ENCODE results near the gene SHKBP1.
A peak's percentile ranks its signal among the peaks of the same experiment; 100 is the strongest.
"Not testable (repeated sequence)": the region's sequence is repeated elsewhere in the genome, so short reads cannot be mapped to it uniquely, and the experiment has no call there.

The SHKBP1 gene

GRCh38 chr19:40589591-40590429 is 13.1 kb downstream of the SHKBP1 start:
- DNase-seq: no peak
- H4K8ac ChIP-seq (ENCODE audit: low read length): no peak overlapping the region
- H3K27ac ChIP-seq (ENCODE audit: low read length, poor library complexity, severe bottlenecking): no peak overlapping the region
- peaks cover 30 to 47% of the 10 kb centered on the region in 2 experiments for H3K36me3 ChIP-seq (ENCODE audit: control insufficient read depth in 1 of 2, insufficient read depth in 2 of 2, low read depth in 1 of 2, low read length in 2 of 2)
- H3K4me3 ChIP-seq (ENCODE audit: insufficient read depth in 1 of 2, low read depth in 1 of 2, low read length in 2 of 2): no peak overlapping the region
- no peaks in the 10 kb centered on the region for H3K27me3 ChIP-seq (ENCODE audit: control insufficient read depth in 1 of 2, insufficient read depth in 1 of 2, low read length in 2 of 2)
- no peak overlapping the region for H2AK5ac ChIP-seq (ENCODE audit: low read length, severe bottlenecking)
- peak overlapping the region; percentile 67 for H2BK15ac ChIP-seq (ENCODE audit: low read depth, poor library complexity, severe bottlenecking)
- peak overlapping the region in 1 of 2 experiments; percentile 46 for H3K4ac ChIP-seq (ENCODE audit: low read depth in 1 of 2, low read length in 2 of 2)
- peak overlapping the region; percentile 24 for H2BK5ac ChIP-seq (ENCODE audit: low read depth, low read length, poor library complexity, severe bottlenecking)
- H3K4me1 ChIP-seq (ENCODE audit: control insufficient read depth, insufficient read depth, low read depth, low read length): peaks cover 23% of the 10 kb centered on the region
- H3K9ac ChIP-seq (ENCODE audit: low read length): no peak overlapping the region
- no peak overlapping the region for H2BK12ac ChIP-seq (ENCODE audit: low read length in 2 of 2)
- H3K23ac ChIP-seq (ENCODE audit: low read length in 2 of 2): no peak overlapping the region
- no peaks in the 10 kb centered on the region for H3K9me3 ChIP-seq (ENCODE audit: control insufficient read depth, low read length)
- H2AFZ ChIP-seq (ENCODE audit: low read depth, low read length): no peak overlapping the region
- 97% methylated on average over 24 of the region's 26 CpGs for WGBS
- no peak overlapping the region for H2BK120ac ChIP-seq (ENCODE audit: low read depth, low read length)
- no peak overlapping the region for H3K4me2 ChIP-seq (ENCODE audit: low read length, poor library complexity, severe bottlenecking)
- peaks cover 5% of the 10 kb centered on the region for H3K79me1 ChIP-seq (replicated peaks; ENCODE audit: low read length, poor library complexity, severe bottlenecking)
- peak overlapping the region; percentile 57 for H4K91ac ChIP-seq (ENCODE audit: low read length)
- H3K14ac ChIP-seq (ENCODE audit: low read length in 2 of 2): no peak overlapping the region
- H3K18ac ChIP-seq (ENCODE audit: low read depth in 1 of 2, low read length in 2 of 2): no peak overlapping the region

GRCh38 chr19:40590464-40591265 is 14.0 kb downstream of the SHKBP1 start:
- peaks cover 5% of the 10 kb centered on the region for H3K79me1 ChIP-seq (replicated peaks; ENCODE audit: low read length, poor library complexity, severe bottlenecking)
- H3K4ac ChIP-seq (ENCODE audit: low read depth in 1 of 2, low read length in 2 of 2): no peak overlapping the region
- no peak overlapping the region for H3K4me3 ChIP-seq (ENCODE audit: insufficient read depth in 1 of 2, low read depth in 1 of 2, low read length in 2 of 2)
- H3K18ac ChIP-seq (ENCODE audit: low read depth in 1 of 2, low read length in 2 of 2): no peak overlapping the region
- H2BK15ac ChIP-seq (ENCODE audit: low read depth, poor library complexity, severe bottlenecking): no peak overlapping the region
- no peak overlapping the region for H2BK12ac ChIP-seq (ENCODE audit: low read length in 2 of 2)
- H4K91ac ChIP-seq (ENCODE audit: low read length): no peak overlapping the region
- DNase-seq: no peak
- H3K27ac ChIP-seq (ENCODE audit: low read length, poor library complexity, severe bottlenecking): no peak overlapping the region
- no peak overlapping the region for H2BK5ac ChIP-seq (ENCODE audit: low read depth, low read length, poor library complexity, severe bottlenecking)
- H4K8ac ChIP-seq (ENCODE audit: low read length): no peak overlapping the region
- H2BK120ac ChIP-seq (ENCODE audit: low read depth, low read length): no peak overlapping the region
- no peak overlapping the region for H2AFZ ChIP-seq (ENCODE audit: low read depth, low read length)
- WGBS: 91% methylated on average over 20 of the region's 22 CpGs
- no peak overlapping the region for H3K23ac ChIP-seq (ENCODE audit: low read length in 2 of 2)
- no peak overlapping the region for H3K9ac ChIP-seq (ENCODE audit: low read length)
- no peak overlapping the region for H2AK5ac ChIP-seq (ENCODE audit: low read length, severe bottlenecking)
- H3K4me1 ChIP-seq (ENCODE audit: control insufficient read depth, insufficient read depth, low read depth, low read length): peaks cover 23% of the 10 kb centered on the region
- H3K36me3 ChIP-seq (ENCODE audit: control insufficient read depth in 1 of 2, insufficient read depth in 2 of 2, low read depth in 1 of 2, low read length in 2 of 2): peaks cover 30 to 47% of the 10 kb centered on the region in 2 experiments
- H3K9me3 ChIP-seq (ENCODE audit: control insufficient read depth, low read length): no peaks in the 10 kb centered on the region
- peaks cover 0 to 4% of the 10 kb centered on the region in 2 experiments for H3K27me3 ChIP-seq (ENCODE audit: control insufficient read depth in 1 of 2, insufficient read depth in 1 of 2, low read length in 2 of 2)
- no peak overlapping the region for H3K4me2 ChIP-seq (ENCODE audit: low read length, poor library complexity, severe bottlenecking)
- no peak overlapping the region for H3K14ac ChIP-seq (ENCODE audit: low read length in 2 of 2)

GRCh38 chr19:40591724-40592123 is 15.1 kb downstream of the SHKBP1 start:
- H2AK5ac ChIP-seq (ENCODE audit: low read length, severe bottlenecking); H3K14ac ChIP-seq (ENCODE audit: low read length in 2 of 2); H3K9ac ChIP-seq (ENCODE audit: low read length); H4K8ac ChIP-seq (ENCODE audit: low read length); H3K23ac ChIP-seq (ENCODE audit: low read length in 2 of 2); H2AFZ ChIP-seq (ENCODE audit: low read depth, low read length); H2BK15ac ChIP-seq (ENCODE audit: low read depth, poor library complexity, severe bottlenecking); H3K79me1 ChIP-seq (replicated peaks; ENCODE audit: low read length, poor library complexity, severe bottlenecking); H2BK5ac ChIP-seq (ENCODE audit: low read depth, low read length, poor library complexity, severe bottlenecking); H3K4ac ChIP-seq (ENCODE audit: low read depth in 1 of 2, low read length in 2 of 2); H3K18ac ChIP-seq (ENCODE audit: low read depth in 1 of 2, low read length in 2 of 2); H3K4me2 ChIP-seq (ENCODE audit: low read length, poor library complexity, severe bottlenecking); H2BK120ac ChIP-seq (ENCODE audit: low read depth, low read length); H3K9me3 ChIP-seq (ENCODE audit: control insufficient read depth, low read length); H4K91ac ChIP-seq (ENCODE audit: low read length); H3K27ac ChIP-seq (ENCODE audit: low read length, poor library complexity, severe bottlenecking); H3K4me3 ChIP-seq (ENCODE audit: insufficient read depth in 1 of 2, low read depth in 1 of 2, low read length in 2 of 2); H2BK12ac ChIP-seq (ENCODE audit: low read length in 2 of 2); DNase-seq: not testable (repeated sequence)
- peaks cover 0 to 11% of the 10 kb centered on the region in 2 experiments for H3K27me3 ChIP-seq (ENCODE audit: control insufficient read depth in 1 of 2, insufficient read depth in 1 of 2, low read length in 2 of 2)
- 93% methylated on average over 4 of the region's 4 CpGs for WGBS
- H3K36me3 ChIP-seq (ENCODE audit: control insufficient read depth in 1 of 2, insufficient read depth in 2 of 2, low read depth in 1 of 2, low read length in 2 of 2): peaks cover 21 to 43% of the 10 kb centered on the region in 2 experiments
- peaks cover 24% of the 10 kb centered on the region for H3K4me1 ChIP-seq (ENCODE audit: control insufficient read depth, insufficient read depth, low read depth, low read length)

GRCh38 chr19:40592170-40592569 is 15.5 kb downstream of the SHKBP1 start:
- Histone ChIP-seq H4K8ac (ENCODE audit: low read length) (no peak overlapping the region), H3K4ac (ENCODE audit: low read depth in 1 of 2, low read length in 2 of 2) (no peak overlapping the region), H4K91ac (ENCODE audit: low read length) (no peak overlapping the region), H3K9ac (ENCODE audit: low read length) (no peak overlapping the region), H3K9me3 (ENCODE audit: control insufficient read depth, low read length) (no peaks in the 10 kb centered on the region), H3K4me2 (ENCODE audit: low read length, poor library complexity, severe bottlenecking) (no peak overlapping the region), H2BK15ac (ENCODE audit: low read depth, poor library complexity, severe bottlenecking) (no peak overlapping the region), H3K27ac (ENCODE audit: low read length, poor library complexity, severe bottlenecking) (no peak overlapping the region), H3K36me3 (ENCODE audit: control insufficient read depth in 1 of 2, insufficient read depth in 2 of 2, low read depth in 1 of 2, low read length in 2 of 2) (peaks cover 16 to 38% of the 10 kb centered on the region in 2 experiments), H3K4me3 (ENCODE audit: insufficient read depth in 1 of 2, low read depth in 1 of 2, low read length in 2 of 2) (no peak overlapping the region), H2AK5ac (ENCODE audit: low read length, severe bottlenecking) (no peak overlapping the region), H3K23ac (ENCODE audit: low read length in 2 of 2) (no peak overlapping the region), H3K18ac (ENCODE audit: low read depth in 1 of 2, low read length in 2 of 2) (no peak overlapping the region), H2BK5ac (ENCODE audit: low read depth, low read length, poor library complexity, severe bottlenecking) (no peak overlapping the region), H3K79me1 (replicated peaks; ENCODE audit: low read length, poor library complexity, severe bottlenecking) (no peaks in the 10 kb centered on the region), H2BK12ac (ENCODE audit: low read length in 2 of 2) (no peak overlapping the region), H2BK120ac (ENCODE audit: low read depth, low read length) (no peak overlapping the region), H2AFZ (ENCODE audit: low read depth, low read length) (no peak overlapping the region), H3K14ac (ENCODE audit: low read length in 2 of 2) (no peak overlapping the region), H3K27me3 (ENCODE audit: control insufficient read depth in 1 of 2, insufficient read depth in 1 of 2, low read length in 2 of 2) (peaks cover 0 to 13% of the 10 kb centered on the region in 2 experiments), H3K4me1 (ENCODE audit: control insufficient read depth, insufficient read depth, low read depth, low read length) (peaks cover 25% of the 10 kb centered on the region)
- DNase-seq: peak; percentile 84
- WGBS: 100% methylated on average over 4 of the region's 4 CpGs

All from mesenchymal stem cell (in vitro differentiated cells and primary cell).